ENCODE results near the gene KIAA0232.
"Not testable (repeated sequence)": the region's sequence is repeated elsewhere in the genome, so short reads cannot be mapped to it uniquely, and the experiment has no call there.

KIAA0232 gene

DNA sequence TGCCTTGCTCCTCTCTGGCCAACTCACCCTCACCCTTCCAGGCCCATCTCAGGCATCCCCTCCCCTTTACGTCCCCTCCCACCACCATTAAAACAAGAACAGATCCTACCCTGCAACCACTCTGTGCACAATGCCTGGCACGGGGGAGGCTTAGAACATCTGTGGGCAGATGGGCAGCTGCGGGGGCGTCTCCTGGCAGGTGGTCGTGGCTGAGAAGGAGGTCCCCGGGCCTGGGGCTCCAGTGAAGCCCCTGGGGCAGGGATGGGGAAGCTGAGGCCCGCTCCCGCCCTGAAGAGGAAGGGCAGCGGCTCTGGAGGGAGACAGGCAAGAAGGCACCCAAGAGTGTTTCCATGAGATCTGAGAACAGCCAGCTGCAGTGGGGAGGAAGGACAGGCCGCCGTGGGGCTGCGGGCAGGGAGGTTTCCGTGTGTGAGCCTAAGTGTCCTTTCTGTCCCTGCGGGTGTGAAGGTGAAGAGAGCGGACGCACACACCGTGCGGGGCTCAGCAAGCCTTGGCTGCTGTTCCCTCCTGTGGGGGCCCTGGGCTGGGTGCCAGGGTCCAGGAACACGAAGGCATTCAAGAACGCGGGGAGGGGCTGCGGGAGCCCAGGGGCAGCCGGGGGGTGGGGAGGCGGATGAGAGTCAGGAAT lies 119.3 kb downstream of the KIAA0232 start:
- no peak for DNase-seq (ENCODE audit: low read depth, low spot score)

DNA sequence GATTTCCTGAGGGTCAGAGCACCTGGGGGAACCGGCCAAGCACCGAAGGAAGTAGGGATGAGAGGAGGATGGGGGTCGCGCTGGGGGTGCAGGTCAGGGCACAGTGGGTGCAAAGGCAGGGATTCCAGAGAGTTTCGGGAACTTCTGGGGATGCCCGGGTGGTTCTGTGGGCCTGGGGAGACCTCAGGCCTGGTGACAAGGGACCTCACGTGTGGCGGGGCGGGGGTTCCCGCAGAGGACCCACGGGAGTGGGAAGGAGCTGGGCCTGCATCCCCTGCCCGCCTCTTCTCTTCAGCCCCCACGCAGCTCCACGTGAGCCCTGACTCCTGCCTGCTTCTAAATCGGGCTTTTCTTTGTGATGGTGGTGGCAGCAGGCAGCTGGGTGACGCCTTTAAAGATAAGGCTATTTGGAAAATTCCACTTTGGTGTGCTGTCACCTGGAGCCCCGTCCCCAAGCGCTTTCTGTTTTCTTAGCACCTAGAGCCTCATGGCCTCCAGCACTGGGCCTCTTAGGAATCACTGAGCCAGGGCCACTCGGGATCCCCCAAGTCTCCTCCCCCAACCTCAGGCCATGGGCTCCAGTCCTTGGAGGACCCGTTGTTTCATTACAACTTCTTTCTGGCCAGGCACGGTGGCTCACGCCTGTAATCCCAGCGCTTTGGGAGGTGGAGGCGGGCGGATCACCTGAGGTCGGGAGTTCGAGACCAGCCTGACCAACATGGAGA lies 120.0 kb downstream of the KIAA0232 start:
- DNase-seq (ENCODE audit: low read depth, low spot score) = no peak

DNA sequence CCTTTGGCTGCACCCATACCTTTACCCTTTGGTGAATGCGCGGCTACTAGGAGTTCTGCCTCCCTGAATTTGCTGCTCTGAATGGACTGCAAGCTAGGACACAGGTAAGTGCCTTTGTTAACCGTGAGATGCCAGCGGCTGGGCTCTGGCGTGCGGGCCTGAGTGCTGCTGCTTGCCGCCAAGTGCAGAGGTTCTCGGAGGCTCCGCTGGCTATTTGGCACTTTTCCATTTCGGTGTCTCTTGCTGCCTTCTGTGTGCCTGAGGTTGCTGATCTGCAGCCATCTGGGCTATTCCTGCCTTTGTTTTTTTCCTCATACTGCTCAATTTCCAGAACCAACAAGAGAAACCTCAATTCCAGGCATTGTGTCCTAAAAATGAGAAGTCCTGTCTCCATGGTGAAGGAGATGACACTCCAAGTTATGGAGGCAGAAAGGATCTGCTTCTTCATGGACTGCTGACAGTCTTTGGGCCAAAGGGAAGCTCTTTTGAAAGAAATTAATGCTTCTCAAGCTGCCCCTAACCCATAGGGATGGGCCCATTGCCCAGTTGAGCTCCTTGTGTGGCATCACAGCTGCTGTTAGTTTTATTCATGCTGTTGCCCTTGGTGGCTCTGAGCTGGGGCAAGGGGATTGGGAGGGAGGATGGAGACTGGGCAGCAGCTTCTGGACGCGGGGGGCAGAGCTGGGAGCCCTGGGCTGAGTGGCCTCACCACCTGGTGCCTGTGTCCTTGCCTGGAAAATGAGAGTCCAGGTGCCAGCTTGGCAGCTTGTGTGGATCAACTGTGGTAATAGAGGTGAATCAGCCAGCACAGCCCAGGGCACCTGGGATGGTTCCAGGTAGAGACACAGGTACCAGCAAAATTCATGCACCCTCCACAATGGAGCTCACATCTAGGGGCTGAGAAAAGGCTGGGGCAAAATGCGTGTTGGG lies 123.3 kb downstream of the KIAA0232 start:
- DNase-seq (ENCODE audit: low read depth, low spot score) = no peak

GRCh38 chr4:6906486-6906885 lies 124.0 kb downstream of the KIAA0232 start:
- DNase-seq (ENCODE audit: low read depth, low spot score) = not testable (repeated sequence)

GRCh38 chr4:6907658-6908191 lies 125.2 kb downstream of the KIAA0232 start:
- DNase-seq (ENCODE audit: low read depth, low spot score) = no peak

DNA sequence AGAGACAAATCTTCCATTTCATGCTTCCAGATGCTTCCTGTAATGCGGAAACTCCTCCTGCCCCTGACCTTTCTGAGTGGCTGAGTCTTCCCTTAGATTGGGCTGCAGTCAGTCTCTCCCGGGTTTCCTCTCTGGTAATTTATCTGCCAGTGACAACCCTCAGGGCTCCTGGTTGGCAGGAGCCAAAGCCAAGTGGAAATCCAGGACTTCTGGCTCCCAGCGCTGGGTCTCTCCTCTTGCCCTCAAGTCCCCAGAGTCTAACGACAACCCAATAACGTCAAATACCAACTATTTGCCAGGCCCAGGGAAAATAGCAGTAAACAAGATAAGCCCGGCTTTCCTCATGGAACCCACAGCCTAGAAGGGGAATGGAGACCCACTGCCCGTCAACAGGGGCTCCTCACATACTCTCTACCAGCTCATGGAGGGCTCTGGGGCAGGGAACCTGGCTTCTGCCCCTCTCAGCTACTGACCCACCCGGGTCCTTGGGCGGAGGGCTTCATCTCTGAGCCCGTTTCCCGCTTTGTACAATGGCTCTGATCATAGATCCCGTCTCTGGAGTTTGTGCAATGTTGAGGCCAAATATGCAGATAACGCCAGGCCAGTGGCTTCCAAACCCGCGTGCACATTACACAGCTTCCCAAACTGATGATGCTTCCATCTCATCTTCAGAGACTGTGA lies 126.0 kb downstream of the KIAA0232 start:
- no peak for DNase-seq (ENCODE audit: low read depth, low spot score)

DNA sequence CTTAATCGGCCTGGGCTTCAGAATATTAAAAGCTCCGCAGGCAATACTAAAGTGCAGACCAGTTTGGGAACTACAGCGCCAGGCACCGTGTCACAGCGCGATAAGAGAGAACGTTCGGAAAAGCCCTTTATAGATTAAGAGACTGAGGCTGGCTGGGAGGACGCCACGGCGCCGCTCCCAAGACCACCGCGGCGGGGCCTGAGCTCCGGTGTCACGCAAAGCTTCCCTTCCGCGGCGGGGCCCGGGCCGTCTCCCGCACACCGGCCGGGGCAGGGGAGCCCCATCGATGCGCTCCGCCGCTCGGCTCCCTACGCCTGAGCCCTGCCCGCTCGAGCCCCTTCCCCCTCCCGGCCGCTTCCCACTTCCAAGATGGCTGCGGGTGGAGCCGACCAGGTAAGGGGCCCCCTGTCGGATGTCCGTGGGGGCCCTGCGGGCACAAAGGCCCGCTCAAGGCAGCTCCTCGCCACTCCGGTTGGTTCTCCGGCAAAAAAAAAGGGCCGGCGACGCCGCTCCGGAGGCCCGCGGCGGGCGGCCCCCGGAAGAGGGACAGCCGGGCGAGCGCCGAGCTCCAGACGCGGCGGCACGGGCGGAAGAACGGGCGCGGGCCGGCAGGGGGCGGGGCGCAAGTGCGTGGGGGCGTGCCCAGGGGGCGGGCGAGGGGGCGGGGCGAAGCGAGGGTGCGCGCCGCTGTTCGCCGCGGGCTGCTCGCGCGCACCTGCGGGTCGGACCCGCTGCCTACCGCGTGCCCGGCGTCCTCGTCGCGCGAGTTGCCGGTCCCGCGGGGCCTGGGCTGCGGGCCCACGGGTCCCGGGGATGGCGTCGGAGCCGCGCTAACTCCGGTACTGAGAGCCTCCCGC lies 126.8 kb downstream of the KIAA0232 start, which contains the start of gene TBC1D14:
TBC1D14 (plus strand) TSS at position 714 of the 857 bp plus-strand sequence. CDS start 13,564 bp downstream, outside the sequence.
- DNase-seq (ENCODE audit: low read depth, low spot score) = peak; percentile 67

- no peak for DNase-seq (ENCODE audit: low read depth, low spot score)
Observed at GRCh38 chr4:6909970-6910339, 127.4 kb downstream of the KIAA0232 start.

DNA sequence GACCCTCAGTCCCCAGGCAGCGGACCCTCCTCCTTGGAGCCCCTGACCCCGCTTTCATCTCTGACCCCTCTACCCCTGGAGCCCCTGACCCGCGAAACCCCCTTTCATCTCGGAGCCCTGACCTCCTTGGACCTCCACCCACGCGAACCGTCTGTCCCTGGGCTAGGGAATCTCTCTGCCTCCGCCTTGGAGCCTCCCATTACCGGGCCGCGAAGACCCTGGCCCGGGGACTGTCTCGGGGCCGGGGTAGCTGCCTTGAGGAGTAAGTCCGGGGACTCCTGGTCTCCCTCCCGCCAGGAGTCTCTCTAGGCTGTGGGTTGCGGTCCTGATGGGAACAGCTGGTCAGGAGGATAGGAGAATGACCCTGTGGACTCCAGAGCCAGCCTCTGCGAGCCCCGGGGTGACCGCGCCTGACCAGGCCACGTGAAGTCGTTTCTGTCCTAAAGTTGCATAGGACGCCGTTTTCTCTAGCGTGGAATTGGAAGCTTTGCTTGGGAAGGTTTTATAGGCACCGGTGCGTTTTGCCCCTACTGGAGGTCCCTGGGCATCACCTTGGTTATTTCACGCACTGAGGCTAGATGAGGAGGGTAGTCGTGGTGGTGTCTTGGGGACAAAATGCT lies 127.9 kb downstream of the KIAA0232 start:
- no peak for DNase-seq (ENCODE audit: low read depth, low spot score)

GRCh38 chr4:6910960-6911874 lies 128.7 kb downstream of the KIAA0232 start:
- no peak for DNase-seq (ENCODE audit: low read depth, low spot score)

DNA sequence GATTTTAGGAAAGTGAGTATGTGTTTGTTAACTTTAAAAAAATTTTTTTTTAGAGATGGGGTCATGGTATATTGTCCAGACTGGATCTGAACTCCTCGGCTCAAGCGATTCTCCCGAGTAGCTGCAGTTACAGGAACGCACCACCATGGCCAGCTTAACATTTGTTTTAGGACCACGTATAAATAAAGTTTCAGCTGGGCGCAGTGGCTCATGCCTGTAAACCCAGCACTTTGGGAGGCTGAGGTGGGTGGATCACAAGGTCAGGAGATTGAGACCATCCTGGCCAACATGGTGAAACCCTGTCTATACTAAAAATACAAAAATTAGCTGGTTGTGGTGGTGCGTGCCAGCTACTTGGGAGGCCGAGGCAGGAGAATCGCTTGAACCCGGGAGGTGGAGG lies 129.4 kb downstream of the KIAA0232 start:
- DNase-seq (ENCODE audit: low read depth, low spot score) = not testable (repeated sequence)

DNA sequence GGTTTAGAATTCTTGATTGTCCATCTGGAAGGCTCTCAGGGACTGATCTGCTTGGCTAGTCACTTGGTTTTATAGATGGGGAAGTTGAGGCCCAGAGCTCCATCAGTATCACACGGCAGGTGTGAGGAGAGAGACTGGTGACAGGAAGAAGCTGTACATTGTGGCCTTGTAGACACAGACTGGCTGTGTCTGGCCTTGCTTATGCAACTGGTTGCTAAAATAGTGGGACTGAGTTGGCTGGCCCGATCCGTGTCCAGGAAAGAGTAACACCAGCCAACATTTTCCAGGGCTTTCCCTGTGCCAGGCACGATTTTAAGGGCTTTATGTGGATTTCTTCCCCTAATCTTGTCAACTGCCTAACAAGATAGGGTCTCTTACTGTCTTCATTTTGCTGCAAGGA lies 129.9 kb downstream of the KIAA0232 start:
- no peak for DNase-seq (ENCODE audit: low read depth, low spot score)

GRCh38 chr4:6913350-6913905 lies 130.9 kb downstream of the KIAA0232 start:
- no peak for DNase-seq (ENCODE audit: low read depth, low spot score)

DNA sequence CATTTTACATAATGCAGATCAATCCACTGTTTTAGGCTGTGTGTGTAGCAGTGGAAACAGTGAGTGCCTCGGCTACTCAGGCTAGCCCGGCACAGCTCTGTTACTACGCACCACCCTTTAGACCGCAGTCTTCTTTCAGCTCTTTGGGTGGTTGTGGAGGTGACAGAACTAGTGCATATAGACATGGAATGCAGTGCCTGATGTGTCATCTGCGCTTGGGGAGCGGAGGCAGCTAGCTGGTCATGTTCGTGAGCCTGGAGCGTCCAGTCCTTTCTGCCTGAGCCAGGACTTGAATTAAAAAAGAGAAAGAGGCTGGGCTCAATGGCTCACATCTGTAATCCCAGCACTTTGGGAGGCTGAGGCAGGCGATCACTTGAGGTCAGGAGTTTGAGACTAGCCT lies 131.9 kb downstream of the KIAA0232 start:
- no peak for DNase-seq (ENCODE audit: low read depth, low spot score)

- no peak for DNase-seq (ENCODE audit: low read depth, low spot score)
Observed at GRCh38 chr4:6915041-6916005, 132.8 kb downstream of the KIAA0232 start.

GRCh38 chr4:6916069-6916586 lies 133.6 kb downstream of the KIAA0232 start:
- DNase-seq (ENCODE audit: low read depth, low spot score) = no peak
